IPS-11a (cell line): ENCODE data around the gene UNC93A.
"Not testable (repeated sequence)": the region's sequence is repeated elsewhere in the genome, so short reads cannot be mapped to it uniquely, and the experiment has no call there.

Experiments used
- H3K4me3 ChIP-seq: one replicate; pipeline ENCODE4 v1.5.1; 2013; ENCODE audit warnings: low read depth, low read length, control low read depth

Gene UNC93A

DNA sequence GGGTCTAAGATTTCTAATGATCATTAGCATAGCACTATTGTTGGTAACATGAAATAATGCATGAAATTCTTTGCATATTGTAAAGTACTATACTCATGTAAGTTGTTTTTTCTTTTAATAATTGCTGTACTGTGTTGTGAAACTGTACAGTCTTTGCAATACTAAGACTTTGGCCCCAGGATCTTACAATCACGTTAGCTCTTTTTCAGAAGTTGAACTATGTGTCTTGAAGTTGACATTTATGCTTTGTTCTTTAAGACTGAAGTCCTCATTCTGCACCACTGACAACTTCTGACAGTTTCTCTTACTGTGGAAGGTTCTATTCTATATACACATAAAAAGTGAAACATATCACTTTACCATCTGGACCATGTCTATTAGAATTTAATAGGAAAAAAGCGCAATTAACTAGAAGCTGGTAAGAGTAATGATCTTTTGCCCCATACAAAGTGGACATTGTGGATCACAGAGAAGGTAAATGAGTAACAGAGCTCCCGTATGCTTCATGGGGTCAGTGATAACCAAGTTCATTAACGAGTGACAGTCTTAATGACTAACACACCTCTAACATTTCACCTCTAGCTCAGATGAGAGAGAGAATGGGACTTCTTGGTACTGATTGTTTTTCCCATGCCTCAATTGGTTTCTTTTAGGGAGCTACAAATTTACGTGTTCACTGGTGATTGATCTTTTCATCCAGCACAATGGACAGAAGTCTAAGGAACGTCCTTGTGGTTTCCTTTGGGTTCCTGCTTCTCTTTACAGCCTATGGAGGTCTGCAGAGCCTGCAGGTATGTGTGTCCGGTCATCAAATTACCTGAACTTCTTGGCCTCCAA lies at the start of gene UNC93A:
UNC93A (plus strand) TSS at position 530 of the 837 bp plus-strand sequence; CDS start at position 705, 175 bp downstream.
- no peak within 1 kb of the TSS for H3K4me3 ChIP-seq

DNA sequence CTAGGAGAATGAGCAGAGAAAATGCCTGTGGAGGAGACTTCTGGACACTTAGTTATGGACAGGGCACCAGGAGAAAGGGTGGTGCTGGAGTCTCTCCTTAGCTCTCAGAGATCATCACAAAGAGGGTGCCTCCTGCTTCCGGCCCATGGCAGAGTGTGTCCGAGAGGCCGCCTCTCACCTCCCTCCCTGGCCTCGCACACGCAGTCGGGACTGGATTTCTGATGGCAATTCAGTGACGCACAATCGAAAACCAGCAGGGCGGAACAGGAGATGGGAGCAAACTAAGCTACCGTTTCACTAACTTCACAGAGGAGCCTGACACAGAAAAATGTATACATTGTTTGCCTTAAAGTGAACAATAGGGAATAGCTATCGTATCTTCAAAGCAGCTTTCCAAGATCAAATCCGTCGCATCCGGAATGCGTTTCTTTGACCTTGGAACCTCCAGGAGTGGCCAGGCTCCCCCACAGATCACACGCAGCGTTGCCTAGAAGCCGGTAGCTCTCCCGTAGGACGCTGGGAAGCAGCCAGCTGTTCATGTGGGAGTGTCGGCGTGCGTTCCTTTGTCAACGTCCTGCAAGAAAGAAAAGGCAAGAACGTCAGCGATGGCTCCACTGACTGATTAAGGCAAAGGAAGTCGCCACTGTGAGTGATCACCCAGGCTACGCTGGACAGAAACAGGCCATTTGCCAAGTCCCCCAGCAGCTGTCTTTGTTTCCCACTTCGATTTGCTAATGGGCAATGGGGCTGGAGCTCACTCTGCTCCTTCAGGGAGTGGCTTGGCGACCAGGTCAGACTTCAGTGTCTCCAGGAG lies 49.6 kb upstream of the UNC93A start:
- not testable (repeated sequence) for H3K4me3 ChIP-seq

GRCh38 chr6:167242135-167242506 lies 49.0 kb upstream of the UNC93A start:
- not testable (repeated sequence) for H3K4me3 ChIP-seq

DNA sequence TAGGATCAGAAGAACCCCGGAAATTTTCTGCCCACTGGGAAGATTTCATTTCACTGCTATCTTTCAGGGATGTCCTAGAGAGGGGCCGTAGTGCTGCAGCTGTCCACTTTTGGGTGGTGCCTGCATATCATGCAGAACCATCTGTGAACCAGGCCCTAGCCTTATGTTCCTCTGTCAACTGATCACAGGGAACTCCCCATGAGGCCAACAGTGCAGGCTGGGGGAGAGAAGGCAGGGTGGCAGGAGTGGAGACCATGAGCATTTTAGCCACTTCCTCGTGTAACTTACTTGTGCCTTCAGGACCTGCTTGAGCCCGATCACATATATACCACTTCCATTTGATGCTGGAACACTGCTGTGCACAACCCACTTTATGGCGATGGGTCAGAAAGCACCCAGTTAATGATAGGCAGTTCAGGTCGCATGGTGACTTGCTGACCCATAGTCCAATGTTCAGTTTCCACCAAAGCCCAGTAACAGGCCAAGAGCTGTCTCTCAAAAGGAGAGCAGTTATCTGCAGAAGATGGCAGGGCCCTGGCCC lies 48.5 kb upstream of the UNC93A start:
- H3K4me3 ChIP-seq = not testable (repeated sequence)

GRCh38 chr6:167244064-167244960 lies 46.8 kb upstream of the UNC93A start:
- no peak overlapping the region for H3K4me3 ChIP-seq

DNA sequence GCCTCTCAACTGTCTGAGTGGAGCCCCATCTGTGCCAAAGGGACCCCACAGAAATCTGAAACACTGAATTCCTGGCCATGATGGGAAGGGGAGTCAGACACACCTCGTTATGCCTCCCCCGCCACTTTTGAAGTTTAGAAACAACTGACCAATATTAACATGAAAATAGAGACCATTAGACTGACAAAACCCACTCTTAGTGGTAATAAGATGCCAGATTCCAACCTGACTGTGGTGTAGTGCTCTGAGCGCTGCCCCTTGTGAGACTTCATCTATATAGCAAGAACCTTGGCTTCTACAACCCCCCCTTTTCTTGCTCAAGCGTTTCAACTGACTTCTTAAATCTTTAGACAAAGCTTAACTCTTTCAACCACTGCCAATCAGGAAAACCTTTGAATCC lies 46.1 kb upstream of the UNC93A start:
- no peak overlapping the region for H3K4me3 ChIP-seq

GRCh38 chr6:167245591-167245990 lies 45.5 kb upstream of the UNC93A start:
- no peak overlapping the region for H3K4me3 ChIP-seq

DNA sequence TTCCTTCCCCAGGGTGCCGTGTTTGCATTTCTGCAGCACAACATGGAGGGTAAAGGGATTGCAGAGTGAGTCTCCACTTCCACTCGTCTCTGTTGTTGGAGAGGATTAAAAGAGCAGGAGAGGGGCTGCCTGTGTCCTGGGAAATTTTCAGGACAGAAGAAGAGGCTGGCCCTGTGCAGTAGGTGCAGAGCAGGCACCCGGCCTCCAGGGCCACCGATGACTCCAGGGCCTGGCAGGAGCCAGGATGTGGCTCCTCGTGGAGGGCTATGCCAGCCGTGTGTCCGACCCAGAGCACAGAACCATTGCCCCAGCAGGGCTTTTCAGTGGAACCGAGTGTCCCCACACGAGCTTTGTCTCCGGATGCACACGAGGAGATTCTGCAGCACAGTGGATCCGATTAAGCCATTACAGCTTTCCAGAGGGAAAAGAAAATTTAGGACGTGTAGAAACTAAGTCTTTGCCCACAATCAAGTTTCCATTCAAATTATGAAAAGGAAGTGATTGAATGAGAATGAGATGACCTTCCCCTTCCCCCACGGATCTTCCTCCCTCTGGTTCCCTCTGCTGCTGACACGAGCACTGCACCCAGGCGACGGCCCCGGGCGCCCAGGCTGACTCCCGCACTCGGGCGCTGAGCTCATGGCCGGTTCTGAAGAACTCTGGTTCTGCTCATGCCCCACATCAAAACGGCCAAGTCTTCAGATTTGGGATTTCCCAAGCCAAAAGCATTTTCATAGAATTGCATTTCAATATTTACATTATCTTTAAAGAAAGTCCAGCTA lies 43.1 kb upstream of the UNC93A start:
- no peak overlapping the region for H3K4me3 ChIP-seq

GRCh38 chr6:167248878-167249455 lies 42.1 kb upstream of the UNC93A start:
- not testable (repeated sequence) for H3K4me3 ChIP-seq

GRCh38 chr6:167252271-167252670 lies 38.8 kb upstream of the UNC93A start:
- no peak overlapping the region for H3K4me3 ChIP-seq

- no peak overlapping the region for H3K4me3 ChIP-seq
These were observed 35.1 kb upstream of the UNC93A start for GRCh38 chr6:167255918-167256553.

- H3K4me3 ChIP-seq = no peak overlapping the region
These were observed 32.5 kb upstream of the UNC93A start for GRCh38 chr6:167258646-167259045.

DNA sequence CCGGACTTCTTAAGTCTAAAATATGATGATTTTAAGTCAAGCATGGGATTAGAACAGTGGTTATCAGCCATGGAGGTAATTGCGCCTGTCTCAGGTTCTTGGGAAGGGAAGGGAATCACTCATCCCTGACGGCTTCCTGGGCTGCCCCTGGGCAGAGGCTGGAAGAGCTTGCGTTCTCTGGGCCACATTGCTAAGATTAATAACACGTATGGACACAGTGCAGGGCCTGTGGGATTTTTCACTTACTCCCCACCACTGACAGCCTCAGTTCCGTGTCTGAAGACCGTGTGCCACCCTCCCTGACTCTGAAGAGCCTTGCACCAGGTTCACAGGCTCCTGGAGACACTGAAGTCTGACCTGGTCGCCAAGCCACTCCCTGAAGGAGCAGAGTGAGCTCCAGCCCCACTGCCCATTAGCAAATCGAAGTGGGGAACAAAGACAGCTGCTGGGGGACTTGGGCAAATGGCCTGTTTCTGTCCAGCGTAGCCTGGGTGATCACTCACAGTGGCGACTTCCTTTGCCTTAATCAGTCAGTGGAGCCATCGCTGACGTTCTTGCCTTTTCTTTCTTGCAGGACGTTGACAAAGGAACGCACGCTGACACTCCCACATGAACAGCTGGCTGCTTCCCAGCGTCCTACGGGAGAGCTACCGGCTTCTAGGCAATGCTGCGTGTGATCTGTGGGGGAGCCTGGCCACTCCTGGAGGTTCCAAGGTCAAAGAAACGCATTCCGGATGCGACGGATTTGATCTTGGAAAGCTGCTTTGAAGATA lies 24.9 kb upstream of the UNC93A start:
- H3K4me3 ChIP-seq = not testable (repeated sequence)

GRCh38 chr6:167266830-167267555 lies 24.1 kb upstream of the UNC93A start:
- H3K4me3 ChIP-seq = no peak overlapping the region

DNA sequence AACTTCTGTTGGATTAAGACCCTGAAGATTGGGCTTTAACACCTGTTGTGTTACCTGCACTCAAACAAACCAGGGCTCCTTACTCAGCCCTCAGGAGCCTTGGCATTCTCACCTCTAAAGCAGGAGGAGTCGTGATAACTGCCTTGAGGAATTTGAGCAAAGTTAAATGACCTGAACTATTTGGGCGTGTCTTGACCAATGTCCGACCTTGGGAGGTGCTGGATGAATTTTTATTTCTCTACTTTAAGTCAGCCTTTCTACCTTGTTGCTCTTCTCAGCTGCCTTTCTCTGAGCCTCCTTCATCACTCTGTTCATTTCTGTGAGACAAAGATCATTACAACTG lies 23.6 kb upstream of the UNC93A start:
- not testable (repeated sequence) for H3K4me3 ChIP-seq

DNA sequence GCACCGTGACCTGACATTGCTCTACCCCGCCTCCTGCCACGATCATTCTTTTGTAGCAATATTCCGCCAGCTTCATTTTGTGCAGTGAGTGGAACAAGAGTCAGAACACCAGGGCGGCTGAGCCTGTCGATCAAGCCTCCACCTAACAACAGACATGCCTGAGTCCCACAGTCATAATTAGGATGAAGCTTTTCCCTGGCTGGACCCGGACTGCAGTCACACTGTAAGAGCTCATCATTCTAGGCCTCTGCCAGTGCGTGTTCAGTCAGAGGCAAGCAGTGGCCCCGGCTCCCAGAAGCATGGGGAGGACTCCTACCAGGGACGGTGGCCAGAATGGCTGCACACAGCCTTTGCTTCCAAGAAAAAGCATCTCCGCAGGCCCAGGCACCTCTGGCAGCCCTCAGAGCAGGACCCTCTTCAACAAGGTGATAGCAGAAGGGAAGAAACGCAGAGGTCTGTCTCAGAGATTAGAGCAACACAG lies 23.2 kb upstream of the UNC93A start:
- no peak overlapping the region for H3K4me3 ChIP-seq

DNA sequence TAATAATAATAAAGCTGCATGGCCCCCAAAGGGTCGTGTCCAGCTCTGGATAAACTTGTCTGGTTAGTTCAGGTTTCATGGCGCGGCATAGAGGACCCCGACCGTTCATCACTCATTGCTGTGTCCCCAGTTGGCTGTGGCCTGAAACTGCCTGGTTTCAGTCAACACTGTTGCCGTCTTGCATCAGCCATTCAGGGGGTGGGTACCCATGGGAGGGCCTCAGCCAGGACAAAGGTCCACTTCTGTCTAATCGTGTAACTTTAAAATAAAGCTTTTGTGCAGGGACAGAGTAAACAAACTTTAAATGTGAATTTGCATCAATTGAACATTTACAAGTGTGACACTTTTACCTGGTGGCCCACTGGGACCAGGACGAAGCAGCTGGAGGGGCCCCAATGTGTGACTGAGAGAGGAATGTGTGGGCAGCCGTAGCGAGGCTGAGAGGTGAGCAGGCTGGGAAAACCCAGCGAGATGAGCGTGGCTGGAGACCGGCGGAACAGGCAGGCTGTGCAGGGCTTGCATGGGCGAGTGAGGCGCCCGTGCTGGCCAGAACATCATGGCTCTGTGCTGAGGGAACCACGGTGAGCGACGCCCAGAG lies 22.3 kb upstream of the UNC93A start:
- H3K4me3 ChIP-seq = no peak overlapping the region
